Measurements from ENCODE around the gene TMPRSS6. TPM values are rescaled to one million over a fixed set of nuclear protein-coding genes. Genes with fewer than 3 reads are reported as not detected.
A peak's percentile ranks its signal among the peaks of the same experiment; 100 is the strongest.

The TMPRSS6 gene
- total and polyA plus RNA-seq, 2 of the 8 experiments (the other 6 are each of a cell fraction or from before 2014, with no cell fraction given) = 0.02 TPM; not detected in 1

- H3K18ac ChIP-seq (ENCODE audit: extremely low read depth, low read length) = no peak overlapping the region
- H3K9me3 ChIP-seq (ENCODE audit: insufficient read depth in 2 of 2, low read depth in 1 of 2, low read length in 1 of 2) = no peaks in the 10 kb centered on the region
- H2BK5ac ChIP-seq (ENCODE audit: low read depth, low read length) = no peak overlapping the region
- FAIRE-seq (no peak), DNase-seq (ENCODE audit: low read depth in 1 of 2, low spot score in 2 of 2) (no peak)
- H2AFZ ChIP-seq (ENCODE audit: low read length) = no peak overlapping the region
- no peak overlapping the region for H3K4me3 ChIP-seq (ENCODE audit: extremely low read depth in 1 of 4, insufficient read depth in 2 of 4, low read depth in 3 of 4, low read length in 4 of 4)
- H2AK5ac ChIP-seq (ENCODE audit: low read depth, low read length) = no peak overlapping the region
- H4K91ac ChIP-seq (replicated peaks; ENCODE audit: insufficient read length, low read length) = no peak overlapping the region
- no peak overlapping the region for H2BK15ac ChIP-seq (ENCODE audit: low read length)
- no peak overlapping the region for H2BK20ac ChIP-seq (ENCODE audit: low read length)
- H3K4me1 ChIP-seq (replicated peaks in 1 of 4; ENCODE audit: control insufficient read depth in 3 of 4, insufficient read depth in 4 of 4, low read length in 3 of 4) = peaks cover 0 to 12% (median 5%) of the 10 kb centered on the region in 4 experiments; a peak in 4 of 7 replicates
- no peaks in the 10 kb centered on the region for H4K20me1 ChIP-seq (replicated peaks in 1 of 2; ENCODE audit: control insufficient read depth in 1 of 2, insufficient read depth in 2 of 2, low read length in 2 of 2)
- no peaks in the 10 kb centered on the region for H3K79me1 ChIP-seq (ENCODE audit: low read depth, low read length)
- H3K23ac ChIP-seq (ENCODE audit: insufficient read length) = no peak overlapping the region
- H3K9ac ChIP-seq (replicated peaks in 1 of 4; ENCODE audit: extremely low read depth in 1 of 4, low read depth in 3 of 4, low read length in 3 of 4) = no peak overlapping the region
- POLR2A ChIA-PET (ENCODE audit: partially characterized antibody) = interaction anchor here (0.6 to 1.8 kb wide), 3 partner anchors 13 to 20 kb away, joined by 3 read pairs; no protein-coding TSS in a partner anchor
- peak overlapping the region; percentile 50; the same call in 1 of the 2 replicates for H2BK12ac ChIP-seq (ENCODE audit: low read depth, low read length)
- TF ChIP-seq BCL11A (IDR thresholded peaks at IDR 0.05; ENCODE audit: low read depth in 2 of 2, low read length in 2 of 2) (no peak), BACH1 (IDR thresholded peaks at IDR 0.05; ENCODE audit: low read length) (no peak), EP300 (IDR thresholded peaks at IDR 0.05; ENCODE audit: borderline replicate concordance in 1 of 2, low read depth in 2 of 2, low read length in 2 of 2) (no peak), SP4 (IDR thresholded peaks at IDR 0.05; ENCODE audit: low read length) (no peak), SRF (IDR thresholded peaks at IDR 0.05; ENCODE audit: low read depth, low read length) (no peak), KDM1A (IDR thresholded peaks at IDR 0.05; ENCODE audit: borderline replicate concordance, low read length) (no peak), SP2 (IDR thresholded peaks at IDR 0.05; ENCODE audit: low read length) (no peak), ATF2 (IDR thresholded peaks at IDR 0.05; ENCODE audit: low read length) (no peak), YY1 (IDR thresholded peaks at IDR 0.05; ENCODE audit: low read depth, low read length) (no peak)
- no peak overlapping the region for H3K4me2 ChIP-seq (ENCODE audit: insufficient read depth in 1 of 2, low read depth in 2 of 2, low read length in 2 of 2)
- WGBS, 2 experiments (ENCODE audit: extremely low coverage in 1 of 2, insufficient coverage in 1 of 2, insufficient read length in 1 of 2, insufficient replicate concordance in 2 of 2, low coverage in 1 of 2, low lambda C conversion rate in 2 of 2, missing lambda C conversion rate in 1 of 2) = 93% methylated on average over 11 of the region's 11 CpGs; no CpG with 5 or more reads in 1 of the 2 experiments
- CTCF ChIA-PET (ENCODE audit: partially characterized antibody) = interaction anchor here (1.0 to 1.7 kb wide), 6 partner anchors 8 to 165 kb away, joined by 3 to 6 read pairs (median 4); no protein-coding TSS in a partner anchor
- H4K5ac ChIP-seq (ENCODE audit: insufficient read length, low read depth, low read length) = no peak overlapping the region
- 0 out of 7 replicates have a peak, but pooled peaks cover 0 to 5% (median 0%) of the 10 kb centered on the region in 4 experiments for H3K27me3 ChIP-seq (replicated peaks in 1 of 4; ENCODE audit: control insufficient read depth in 3 of 4, extremely low read depth in 1 of 4, insufficient read depth in 3 of 4, low read length in 3 of 4)
- no peak overlapping the region for H3K14ac ChIP-seq (ENCODE audit: insufficient read length)
- H3K79me2 ChIP-seq (ENCODE audit: control insufficient read depth in 1 of 2, insufficient read depth in 2 of 2, low read length in 2 of 2) = no peaks in the 10 kb centered on the region
- H3K4ac ChIP-seq (replicated peaks; ENCODE audit: insufficient read length, low read depth, low read length) = no peak overlapping the region
- H3K36me3 ChIP-seq (ENCODE audit: control insufficient read depth in 2 of 4, insufficient read depth in 4 of 4, low read length in 3 of 4) = no peaks in the 10 kb centered on the region
- H4K8ac ChIP-seq (ENCODE audit: extremely low read depth, insufficient read depth, low read length) = no peak overlapping the region; the same call in 1 of the 2 replicates
- H3K56ac ChIP-seq (replicated peaks; ENCODE audit: insufficient read length, low read depth, low read length) = no peak overlapping the region
- no peak overlapping the region for H3K27ac ChIP-seq (ENCODE audit: low read depth, low read length)
- H3K23me2 ChIP-seq (ENCODE audit: low read depth, low read length) = no peaks in the 10 kb centered on the region
- no peak overlapping the region for H2BK120ac ChIP-seq (replicated peaks; ENCODE audit: low read depth, low read length)
These were observed 72.7 kb downstream of the TMPRSS6 start for GRCh38 chr22:37036655-37037377.
